Frontal cortex (tissue), 4 donors: ENCODE results near the gene PEAK1. TPM values are rescaled to one million over a fixed set of nuclear protein-coding genes. Genes with fewer than 3 reads are reported as not detected.
"Not testable (repeated sequence)": the region's sequence is repeated elsewhere in the genome, so short reads cannot be mapped to it uniquely, and the experiment has no call there.

Experiments used
- DNase-seq, 2 donors: peaks; one replicate each; pipeline ENCODE4 v3.0.0; 2012; ENCODE audit warnings: low spot score in 2 of 2
- FAIRE-seq: peaks from 2 replicates; lab custom pipeline; 2012; peaks lifted over from hg19 to GRCh38; lab: Jason Lieb, UNC
- total RNA-seq: library from RNA; depleted of rRNA; stranded (reverse); fragments of >200 nt; gene quantifications from one replicate; pipeline ENCODE4 v1.2.3, GENCODE V29; 2014
- donor health status: control.
- donor health status: control.
- donor health status: control.

PEAK1 gene
- total RNA-seq, 1 donor from 2014 or later = 15.9 TPM

DNA sequence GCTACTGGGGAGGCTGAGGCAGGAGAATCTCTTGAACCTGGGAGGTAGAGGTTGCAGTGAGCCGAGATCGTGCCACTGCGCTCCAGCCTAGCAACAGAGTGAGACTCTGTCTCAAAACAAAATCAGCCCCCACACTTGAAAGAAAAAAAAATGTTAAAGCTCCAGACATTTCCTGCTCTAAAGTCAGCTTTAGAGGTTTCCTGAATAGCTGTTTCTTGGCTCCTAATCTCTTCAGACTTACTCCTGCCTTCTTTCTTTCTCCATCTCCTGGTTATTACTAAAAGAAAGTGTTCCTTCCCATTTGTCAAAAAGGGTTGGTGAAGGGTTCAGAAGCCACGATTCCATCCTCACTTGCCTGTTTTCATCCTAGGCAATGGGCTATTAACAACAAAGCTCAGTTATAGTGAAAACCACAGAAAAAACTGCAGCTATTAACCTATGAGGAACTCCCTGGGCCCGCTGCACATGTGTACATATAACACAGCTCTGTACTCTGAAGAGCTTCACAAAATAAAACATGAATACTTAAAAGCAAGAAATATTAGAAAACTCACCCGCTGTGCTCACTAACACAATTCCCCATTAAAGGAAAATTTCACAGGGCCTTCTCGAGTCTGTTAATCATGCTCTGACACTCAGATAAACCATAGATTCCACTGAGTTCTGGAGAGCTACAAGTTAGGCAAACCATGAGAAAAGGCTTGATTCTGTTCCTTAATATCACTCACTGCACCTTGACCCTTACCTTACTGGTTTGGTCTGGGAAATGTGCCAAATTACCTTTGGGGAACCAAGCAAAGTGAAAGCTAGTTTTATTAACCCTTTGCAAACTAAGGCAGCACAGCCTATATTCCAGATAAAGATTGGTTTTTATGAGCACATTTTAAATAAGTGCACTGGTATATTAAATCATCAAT, 259.1 kb downstream of the PEAK1 start:
- DNase-seq (no peak), FAIRE-seq (no peak)

DNA sequence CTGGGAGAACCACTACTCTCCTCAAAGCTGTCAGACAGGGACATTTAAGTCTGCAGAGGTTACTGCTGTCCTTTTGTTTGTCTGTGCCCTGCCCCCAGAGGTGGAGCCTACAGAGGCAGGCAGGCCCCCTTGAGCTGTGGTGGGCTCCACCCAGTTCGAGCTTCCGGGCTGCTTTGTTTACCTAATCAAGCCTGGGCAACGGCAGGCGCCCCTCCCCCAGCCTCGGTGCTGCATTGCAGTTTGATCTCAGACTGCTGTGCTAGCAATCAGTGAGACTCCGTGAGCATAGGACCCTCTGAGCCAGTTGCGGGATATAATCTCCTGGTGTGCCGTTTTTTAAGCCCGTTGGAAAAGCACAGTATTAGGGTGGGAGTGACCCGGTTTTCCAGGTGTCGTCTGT, 263.9 kb downstream of the PEAK1 start:
- not testable (repeated sequence) for DNase-seq, FAIRE-seq

DNA sequence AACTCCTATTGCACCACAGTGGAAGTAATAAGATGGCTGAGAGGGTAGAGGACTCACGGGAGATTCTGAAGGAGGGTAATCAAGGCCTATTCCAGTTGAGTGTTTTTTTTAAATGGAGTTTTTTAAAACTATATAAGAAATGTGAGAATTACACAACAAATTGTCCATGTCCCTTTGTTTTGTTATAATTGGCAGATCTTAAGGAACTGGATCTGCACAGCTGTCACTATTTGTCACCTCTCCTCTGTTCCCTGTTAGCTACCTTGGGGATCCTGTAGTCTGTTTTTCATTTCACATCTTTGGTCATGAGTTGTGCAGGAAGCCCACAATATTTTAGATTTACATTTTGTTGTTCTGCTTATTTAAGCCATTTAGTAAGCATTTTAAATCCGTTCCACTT, 271.7 kb downstream of the PEAK1 start:
- FAIRE-seq (no peak), DNase-seq (no peak)

DNA sequence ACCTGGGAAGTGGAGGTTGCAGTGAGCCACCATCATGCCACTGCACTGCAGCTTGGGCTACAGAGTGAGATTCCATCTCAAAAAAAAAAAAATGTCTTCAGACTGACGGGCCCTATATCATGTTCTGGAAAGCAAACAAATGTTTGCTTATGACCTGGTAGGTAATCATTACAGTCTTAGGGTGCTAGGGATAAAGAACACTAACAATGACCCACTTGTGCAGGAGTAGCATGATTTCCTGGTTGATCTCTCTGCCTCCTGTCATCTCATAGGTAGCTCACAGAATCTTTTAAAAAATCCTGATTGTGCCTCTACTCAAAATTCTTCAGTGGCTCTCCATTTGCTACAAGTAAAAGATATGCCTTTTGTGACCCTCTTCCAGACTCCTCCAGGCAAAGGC, 274.5 kb downstream of the PEAK1 start:
- FAIRE-seq (no peak), DNase-seq (no peak)

DNA sequence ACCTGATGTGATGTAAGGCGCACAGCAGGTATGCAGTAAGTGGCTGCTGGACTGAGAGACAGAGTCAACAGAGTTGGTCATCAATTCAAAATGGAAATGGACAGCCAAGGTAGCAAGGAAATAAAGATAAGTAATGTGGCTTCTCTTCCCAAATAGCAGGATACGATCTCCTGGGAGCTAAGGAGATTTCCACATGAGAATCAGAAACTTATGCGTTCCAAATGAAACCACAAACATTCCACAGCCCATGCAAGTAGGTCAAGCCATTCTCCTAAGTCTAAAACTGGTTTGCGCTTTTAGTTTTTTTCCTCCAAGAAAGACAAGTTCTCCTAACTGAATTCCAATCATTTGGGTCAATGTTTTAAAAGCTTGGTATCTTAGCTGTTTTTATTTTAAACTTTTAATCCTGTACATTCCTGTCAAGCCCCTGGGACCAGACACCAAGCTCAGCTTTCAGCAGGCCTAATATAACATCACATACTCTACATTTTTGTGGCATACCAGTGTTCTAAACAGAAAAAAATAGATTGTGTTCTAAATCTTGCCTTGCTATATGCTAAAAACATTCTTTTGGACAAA, 275.3 kb downstream of the PEAK1 start:
- no peak for FAIRE-seq
- no peak for DNase-seq

DNA sequence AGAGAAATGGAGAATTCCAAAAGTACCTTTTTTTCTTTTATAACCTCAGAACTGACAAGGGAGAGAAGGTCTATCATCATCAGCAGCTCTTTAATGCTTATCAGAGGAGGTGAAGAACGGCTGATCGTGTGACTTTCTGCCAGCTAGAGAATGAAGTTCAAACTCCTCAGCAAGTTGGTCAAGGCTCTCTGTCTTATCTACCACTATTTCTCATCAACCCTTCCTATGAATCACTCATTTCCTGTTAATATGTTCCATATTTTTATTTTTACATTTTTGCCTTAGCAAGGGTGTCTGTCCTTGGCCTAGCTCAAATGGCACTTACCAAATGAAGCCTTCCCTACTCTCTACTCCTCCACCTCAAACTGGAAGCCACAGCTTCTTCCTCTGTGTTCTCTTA, 275.9 kb downstream of the PEAK1 start:
- FAIRE-seq (no peak), DNase-seq (no peak)

DNA sequence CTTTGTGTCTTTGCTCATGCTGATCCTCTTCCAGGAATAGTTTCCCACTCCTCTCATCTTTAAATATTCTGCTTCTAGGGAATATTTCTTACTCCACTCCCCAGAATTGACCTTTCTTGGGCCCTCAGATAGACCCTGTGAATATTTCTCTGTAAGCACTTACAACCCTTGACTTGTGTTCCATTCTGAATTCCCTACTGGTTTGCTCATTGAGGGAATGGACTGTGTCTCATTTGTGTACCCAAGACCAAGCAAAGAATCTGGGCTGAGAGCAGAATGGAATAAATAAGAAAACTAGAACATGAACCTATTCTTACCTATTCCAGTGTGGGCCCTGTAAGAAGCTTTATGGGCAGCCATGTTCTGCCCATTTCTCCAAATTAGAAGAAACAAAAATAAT, 276.3 kb downstream of the PEAK1 start:
- DNase-seq (no peak), FAIRE-seq (no peak)

DNA sequence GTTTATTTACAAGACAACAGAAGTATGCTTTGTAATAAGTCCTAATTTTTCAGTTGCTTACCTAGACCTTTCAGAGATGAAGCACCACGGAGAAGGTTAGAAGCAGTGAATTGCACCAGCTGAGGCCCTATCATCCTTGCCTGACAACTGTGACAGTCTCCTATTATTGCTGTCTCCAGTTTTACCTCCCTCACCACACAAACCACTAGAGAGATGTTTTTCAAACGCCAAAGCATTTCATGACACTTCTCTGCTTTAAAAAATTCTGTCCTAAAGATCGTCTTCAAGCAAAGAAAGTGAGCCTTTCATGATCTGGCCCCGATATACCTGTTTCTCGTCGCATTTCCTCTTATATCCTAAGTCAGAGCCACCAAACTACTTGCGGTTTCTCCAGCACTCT, 276.7 kb downstream of the PEAK1 start:
- FAIRE-seq = no peak
- no peak for DNase-seq

DNA sequence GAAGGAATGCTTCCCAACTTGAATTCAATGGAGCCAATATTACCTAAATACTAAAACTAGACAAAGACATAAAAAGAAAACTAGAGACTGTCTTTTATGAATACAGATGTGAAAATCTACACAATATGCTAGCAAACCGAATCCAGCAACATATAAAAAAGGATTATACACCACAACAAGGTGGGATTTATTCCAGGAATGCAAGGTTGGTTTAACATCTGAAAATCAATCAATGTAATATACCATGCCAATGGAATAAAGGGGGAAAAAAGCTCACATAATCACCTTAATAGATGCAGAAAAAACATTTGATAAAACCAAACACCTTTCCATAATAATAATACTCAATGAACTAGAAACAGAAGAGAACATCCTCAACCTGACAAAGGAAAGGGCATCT, 279.7 kb downstream of the PEAK1 start:
- FAIRE-seq = no peak
- no peak for DNase-seq

DNA sequence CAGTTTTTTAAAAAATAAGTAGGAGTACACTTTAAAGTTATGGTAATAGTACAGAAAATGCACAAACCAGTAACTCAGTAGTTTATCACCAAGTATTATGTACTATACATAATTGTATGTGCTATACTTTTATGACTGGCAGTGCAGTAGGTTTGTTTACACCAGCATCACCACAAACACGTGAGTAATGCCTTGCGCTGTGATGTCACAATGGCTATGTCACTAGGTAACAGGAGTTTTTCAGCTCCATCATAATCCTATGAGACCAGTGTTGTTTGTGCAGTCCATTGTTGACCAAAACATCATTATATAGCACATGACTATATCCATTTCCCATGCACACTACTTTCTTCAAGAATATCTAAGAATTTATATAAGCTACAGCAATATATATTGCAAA, 280.6 kb downstream of the PEAK1 start:
- no peak for DNase-seq
- no peak for FAIRE-seq

DNA sequence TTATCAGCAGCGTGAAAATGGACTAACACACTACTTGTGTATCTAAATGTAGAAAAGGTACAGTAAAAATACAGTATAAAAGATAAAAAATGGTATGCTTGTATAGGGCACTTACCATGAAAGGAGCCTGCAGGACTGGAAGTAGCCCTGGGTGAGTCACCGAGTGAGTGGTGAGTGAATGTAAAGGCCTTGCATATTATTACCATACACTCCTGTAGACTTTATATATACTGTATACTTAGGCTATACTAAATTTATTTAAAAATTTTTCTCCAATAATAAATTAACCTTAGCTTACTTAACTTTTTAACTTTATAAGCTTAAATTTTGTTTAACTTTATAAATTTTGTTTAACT, 281.8 kb downstream of the PEAK1 start:
- DNase-seq (no peak), FAIRE-seq (no peak)

DNA sequence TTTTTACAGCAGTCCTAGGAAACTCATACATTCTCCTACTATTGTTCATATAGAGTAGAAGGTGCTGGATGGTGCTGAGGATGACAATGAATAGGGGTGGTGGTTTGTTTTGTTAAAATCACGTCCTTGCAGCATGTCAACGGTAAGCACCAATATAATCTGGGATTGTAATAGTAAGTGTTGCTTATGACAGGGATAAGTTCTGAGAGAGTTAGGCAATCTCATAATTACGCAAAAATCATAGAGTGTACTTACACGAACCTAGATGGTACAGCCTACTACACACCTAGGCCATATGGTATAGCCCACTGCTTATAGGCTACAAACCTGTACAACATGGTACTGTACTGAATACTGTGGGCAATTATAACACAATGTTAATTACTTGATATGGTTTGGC, 284.7 kb downstream of the PEAK1 start:
- DNase-seq = no peak
- FAIRE-seq = no peak

DNA sequence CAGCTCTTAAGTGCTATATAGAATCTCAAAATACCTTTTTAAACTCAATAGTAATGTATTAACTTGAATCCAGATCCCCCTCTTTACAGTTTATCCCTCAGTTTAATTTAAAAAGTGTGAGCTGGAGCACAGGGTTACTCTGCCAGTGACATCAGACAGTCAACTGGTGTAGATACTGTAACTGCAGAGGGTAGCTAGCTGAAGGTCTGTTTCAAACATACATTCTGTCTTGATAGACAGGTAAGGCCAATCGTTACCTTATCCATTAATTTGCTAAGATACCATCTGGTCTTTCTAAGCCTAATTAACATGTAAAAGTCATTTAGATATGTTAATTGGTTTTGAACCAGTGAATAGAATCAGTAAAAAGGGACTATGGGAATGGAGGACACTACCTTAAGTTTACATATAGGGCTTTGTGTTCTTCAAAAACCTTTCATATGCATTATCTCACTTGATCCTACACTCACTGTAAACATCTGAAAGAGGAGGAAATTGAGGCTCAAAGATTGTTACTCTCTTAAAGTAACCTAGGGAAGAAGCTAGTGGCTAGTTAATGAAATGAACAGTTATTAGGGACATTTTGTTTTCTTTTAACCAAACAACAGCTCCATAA, 289.5 kb downstream of the PEAK1 start:
- no peak for DNase-seq
- no peak for FAIRE-seq

DNA sequence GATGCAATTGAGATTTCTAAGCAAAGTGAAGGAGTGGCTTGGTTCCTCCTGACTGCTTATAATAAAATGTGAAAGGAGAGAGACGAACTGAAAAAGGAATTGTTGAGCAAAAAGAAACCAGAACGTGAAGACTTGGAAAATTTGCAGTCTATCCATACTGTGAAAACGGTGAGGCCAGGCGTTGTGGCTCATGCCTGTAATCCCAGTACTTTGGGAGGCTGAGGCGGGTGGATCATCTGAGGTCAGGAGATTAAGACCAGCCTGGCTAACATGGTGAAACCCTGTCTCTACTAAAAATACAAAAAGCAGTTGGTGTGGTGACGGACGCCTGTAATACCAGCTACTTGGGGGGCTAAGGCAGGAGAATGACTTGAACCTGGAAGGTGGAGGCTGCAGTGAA, 292.3 kb downstream of the PEAK1 start:
- FAIRE-seq (no peak), DNase-seq (no peak)

DNA sequence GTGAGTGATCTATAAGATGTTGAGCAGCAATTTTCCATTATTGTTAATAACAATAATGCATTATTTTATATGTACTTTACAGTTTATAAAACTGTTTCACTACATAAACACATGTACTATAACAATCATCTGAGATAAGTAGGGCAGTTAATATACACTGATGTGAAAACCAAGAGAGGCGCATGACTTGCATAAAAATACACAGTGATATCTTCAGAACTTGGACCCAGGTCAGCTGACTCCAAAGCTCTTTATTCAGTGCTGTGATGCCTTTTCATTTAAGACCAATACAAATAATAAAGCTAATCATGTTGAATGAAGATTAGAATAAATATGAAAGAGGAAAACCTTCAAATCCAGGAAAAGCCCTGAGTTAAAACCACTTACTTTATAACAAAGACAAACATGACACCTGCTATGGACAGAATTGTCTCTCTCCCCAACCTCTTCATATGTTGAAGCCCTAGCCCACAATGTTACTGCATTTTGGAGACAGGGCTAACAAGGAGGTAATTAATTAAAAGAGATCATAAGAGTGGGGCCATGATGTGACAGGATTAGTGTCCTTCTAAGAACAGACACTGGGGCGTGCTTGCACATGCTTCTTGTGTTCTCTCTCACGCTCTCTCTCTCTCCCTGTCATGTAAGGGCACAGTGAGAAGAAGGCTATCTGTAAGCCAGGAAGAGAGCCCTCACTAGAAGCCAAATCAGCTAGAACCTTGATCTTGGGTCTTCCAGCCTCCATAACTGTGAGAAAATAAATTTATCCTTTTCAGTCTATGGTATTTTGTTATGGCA, 293.2 kb downstream of the PEAK1 start:
- FAIRE-seq (no peak), DNase-seq (no peak)

DNA sequence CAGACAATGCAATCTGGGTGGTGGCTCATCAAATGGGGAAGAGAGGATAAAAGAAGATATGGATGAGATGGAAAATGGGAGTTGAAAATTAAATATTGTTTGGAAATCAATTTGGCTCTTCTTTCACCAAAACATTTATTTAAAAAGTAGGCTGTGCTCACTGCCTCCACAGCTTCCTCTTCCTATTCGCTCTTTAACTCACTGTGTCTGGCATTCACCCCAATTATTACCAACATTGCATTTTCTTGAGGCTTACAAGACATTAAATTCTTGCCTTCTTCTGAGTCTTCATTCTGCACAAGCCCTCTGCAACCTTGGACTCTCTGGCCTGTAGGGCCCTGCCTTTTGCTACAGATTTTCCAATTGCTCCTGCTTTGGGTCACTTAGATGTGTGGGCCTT, 296.1 kb downstream of the PEAK1 start:
- DNase-seq = no peak
- no peak for FAIRE-seq

DNA sequence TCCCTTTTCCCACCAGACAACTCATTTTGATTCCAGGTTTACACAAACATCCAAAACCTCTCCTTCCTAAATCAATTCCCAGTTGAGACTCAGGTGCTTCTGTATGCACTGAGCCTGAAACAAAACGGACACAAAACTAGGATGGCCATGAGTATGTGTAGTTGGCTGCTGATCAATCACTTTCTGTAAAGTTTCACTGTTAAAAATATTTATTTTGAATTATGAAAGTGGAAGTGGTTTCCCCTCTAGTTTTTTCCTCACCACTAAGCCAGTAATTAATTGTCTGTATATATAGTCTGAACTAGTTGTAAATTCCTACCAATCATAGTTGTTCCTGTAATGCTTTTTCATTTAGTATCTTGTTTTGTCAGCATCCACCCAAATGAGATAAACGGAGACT, 297.3 kb downstream of the PEAK1 start:
- FAIRE-seq = no peak

DNA sequence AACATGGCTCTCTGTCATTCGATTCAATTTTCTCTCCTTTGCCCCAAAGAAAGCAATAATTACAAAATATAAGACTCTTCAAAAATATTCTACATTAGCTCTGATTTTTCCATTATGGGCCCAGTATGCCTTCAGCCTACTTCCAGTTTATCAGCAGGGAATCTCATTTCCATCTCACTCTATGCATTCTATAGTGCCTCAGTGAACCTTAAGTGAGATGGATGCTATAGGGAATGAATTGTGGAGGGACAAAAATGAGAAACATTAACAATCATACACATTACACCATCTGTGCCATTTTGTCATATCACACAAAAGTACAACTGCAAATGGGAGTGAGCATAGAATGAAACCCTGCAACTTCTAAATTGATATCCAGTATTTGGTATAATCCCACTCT, 298.3 kb downstream of the PEAK1 start:
- no peak for FAIRE-seq
- DNase-seq = no peak

More for the DNA sequence above, 297.3 kb downstream of the PEAK1 start:
- DNase-seq = no peak

DNA sequence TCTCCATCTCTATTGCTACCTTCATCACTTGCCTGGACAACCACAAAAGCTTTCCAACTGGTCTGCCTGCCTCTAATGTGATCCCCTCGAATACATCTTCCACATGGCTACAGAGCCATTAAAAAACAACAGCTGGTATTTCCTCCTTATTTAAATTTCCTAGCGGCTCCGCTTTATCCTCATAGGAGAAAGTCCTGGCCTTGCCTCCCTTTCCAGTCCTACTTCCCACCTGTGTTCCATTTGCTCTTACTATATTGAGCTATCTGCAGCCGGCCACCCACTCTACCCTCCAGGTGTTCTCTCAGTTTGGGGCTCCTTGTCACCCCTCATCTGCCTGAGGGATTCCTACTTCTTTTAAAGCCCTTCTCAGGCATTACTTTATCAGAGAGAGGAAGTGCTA, 299.3 kb downstream of the PEAK1 start:
- DNase-seq = no peak

DNA sequence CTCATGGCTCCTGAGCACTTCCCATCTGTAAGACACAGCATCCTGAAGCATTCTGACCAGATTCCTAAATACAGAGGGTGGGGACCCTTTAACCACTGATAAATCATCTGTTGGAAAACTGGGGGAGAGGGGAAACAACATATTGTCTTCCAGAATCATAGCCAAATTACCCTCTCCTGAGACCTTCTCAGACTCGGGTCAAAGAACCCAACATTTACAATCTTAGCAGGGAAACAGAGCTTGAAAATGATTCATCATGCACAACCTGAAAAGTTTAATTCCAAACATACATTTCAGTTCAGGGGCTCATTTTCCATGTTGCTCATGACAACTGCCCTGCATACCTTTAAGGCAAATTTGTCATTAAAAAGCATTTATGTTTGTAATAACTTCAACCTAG, 300.5 kb downstream of the PEAK1 start:
- DNase-seq (no peak), FAIRE-seq (no peak)

More for the DNA sequence above, 299.3 kb downstream of the PEAK1 start:
- FAIRE-seq = no peak
